Islet precursor cell (in vitro differentiated cells): Measurements from ENCODE around the gene ADAM23.

Experiments
- DNase-seq: peaks from one replicate; pipeline ENCODE4 v3.0.0-alpha.2; 2018

ADAM23 gene

GRCh38 chr2:206665251-206665650 is 221.9 kb downstream of the ADAM23 start:
- no peak for DNase-seq
